ENCODE measurements around the gene CCDC6. TPM values are rescaled to one million over a fixed set of nuclear protein-coding genes. Genes with fewer than 3 reads are reported as not detected.

Gene CCDC6
- total RNA-seq, 4 donors from 2014 or later, result 78.5 to 101 (median 92.1) TPM

GRCh38 chr10:59807629-59808620 is 98.4 kb downstream of the CCDC6 start:
- Histone ChIP-seq H3K4me3 (no peak overlapping the region), H3K4me1 (no peaks in the 10 kb centered on the region), H3K36me3 (peaks cover 91% of the 10 kb centered on the region), H3K27me3 (no peaks in the 10 kb centered on the region), H3K27ac (no peak overlapping the region), H3K9me3 (no peaks in the 10 kb centered on the region)
- no peak for DNase-seq (ENCODE audit: low spot score in 2 of 2)
- TF ChIP-seq EP300 (IDR thresholded peaks at IDR 0.05), result no peak
- TF ChIP-seq POLR2A (IDR thresholded peaks at IDR 0.05), result no peak
- TF ChIP-seq POLR2AphosphoS5 (IDR thresholded peaks at IDR 0.05), result no peak
- TF ChIP-seq, protein P1, sequence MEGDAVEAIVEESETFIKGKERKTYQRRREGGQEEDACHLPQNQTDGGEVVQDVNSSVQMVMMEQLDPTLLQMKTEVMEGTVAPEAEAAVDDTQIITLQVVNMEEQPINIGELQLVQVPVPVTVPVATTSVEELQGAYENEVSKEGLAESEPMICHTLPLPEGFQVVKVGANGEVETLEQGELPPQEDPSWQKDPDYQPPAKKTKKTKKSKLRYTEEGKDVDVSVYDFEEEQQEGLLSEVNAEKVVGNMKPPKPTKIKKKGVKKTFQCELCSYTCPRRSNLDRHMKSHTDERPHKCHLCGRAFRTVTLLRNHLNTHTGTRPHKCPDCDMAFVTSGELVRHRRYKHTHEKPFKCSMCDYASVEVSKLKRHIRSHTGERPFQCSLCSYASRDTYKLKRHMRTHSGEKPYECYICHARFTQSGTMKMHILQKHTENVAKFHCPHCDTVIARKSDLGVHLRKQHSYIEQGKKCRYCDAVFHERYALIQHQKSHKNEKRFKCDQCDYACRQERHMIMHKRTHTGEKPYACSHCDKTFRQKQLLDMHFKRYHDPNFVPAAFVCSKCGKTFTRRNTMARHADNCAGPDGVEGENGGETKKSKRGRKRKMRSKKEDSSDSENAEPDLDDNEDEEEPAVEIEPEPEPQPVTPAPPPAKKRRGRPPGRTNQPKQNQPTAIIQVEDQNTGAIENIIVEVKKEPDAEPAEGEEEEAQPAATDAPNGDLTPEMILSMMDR (IDR thresholded peaks at IDR 0.05), result no peak
- 87% methylated on average over 9 of the region's 9 CpGs for WGBS

- 91% methylated on average over 6 of the region's 6 CpGs for WGBS
- Histone ChIP-seq H3K27ac (no peak overlapping the region), H3K27me3 (no peaks in the 10 kb centered on the region), H3K4me1 (no peaks in the 10 kb centered on the region), H3K9me3 (no peaks in the 10 kb centered on the region), H3K4me3 (no peak overlapping the region), H3K36me3 (peaks cover 79% of the 10 kb centered on the region)
- TF ChIP-seq EP300 (IDR thresholded peaks at IDR 0.05) (no peak), POLR2A (IDR thresholded peaks at IDR 0.05) (no peak), POLR2AphosphoS5 (IDR thresholded peaks at IDR 0.05) (no peak)
- TF ChIP-seq, protein P1 (IDR thresholded peaks at IDR 0.05), result no peak
- no peak for DNase-seq (ENCODE audit: low spot score in 2 of 2)
Measured at GRCh38 chr10:59805014-59805413, 101.3 kb downstream of the CCDC6 start.

GRCh38 chr10:59804220-59804619 is 102.1 kb downstream of the CCDC6 start:
- Histone ChIP-seq H3K9me3 (no peaks in the 10 kb centered on the region), H3K27ac (no peak overlapping the region), H3K4me1 (no peaks in the 10 kb centered on the region), H3K36me3 (peaks cover 79% of the 10 kb centered on the region), H3K27me3 (no peaks in the 10 kb centered on the region), H3K4me3 (no peak overlapping the region)
- no peak for TF ChIP-seq POLR2AphosphoS5 (IDR thresholded peaks at IDR 0.05)
- TF ChIP-seq EP300 (IDR thresholded peaks at IDR 0.05), result no peak
- TF ChIP-seq, protein P1 (IDR thresholded peaks at IDR 0.05), result no peak
- no peak for TF ChIP-seq POLR2A (IDR thresholded peaks at IDR 0.05)
- whole genome bisulfite sequencing, result 96% methylated on average over 4 of the region's 4 CpGs
- no peak for DNase-seq (ENCODE audit: low spot score in 2 of 2)

DNA sequence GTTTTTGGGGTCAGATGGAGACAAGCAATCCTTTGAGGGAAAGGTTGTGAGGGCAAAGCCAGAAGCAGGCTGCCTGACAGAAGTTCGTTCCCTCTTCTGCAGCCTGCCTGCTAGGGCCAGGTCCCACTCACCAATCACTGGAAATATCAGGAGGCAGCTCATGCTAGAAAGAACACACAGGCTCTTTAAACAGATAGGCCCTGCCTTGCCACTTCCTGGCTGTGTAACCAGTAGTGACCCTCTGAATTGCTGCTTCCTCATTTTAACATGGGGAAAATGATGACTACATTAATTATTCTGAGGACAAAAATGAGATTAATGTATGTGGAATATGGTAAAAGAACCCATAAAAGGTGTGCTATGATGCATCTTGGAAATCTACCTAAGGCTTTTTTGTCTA is 102.6 kb downstream of the CCDC6 start:
- DNase-seq (ENCODE audit: low spot score in 2 of 2), result no peak
- Histone ChIP-seq H3K4me1 (no peaks in the 10 kb centered on the region), H3K4me3 (no peak overlapping the region), H3K9me3 (no peaks in the 10 kb centered on the region), H3K27ac (no peak overlapping the region), H3K36me3 (peaks cover 81% of the 10 kb centered on the region), H3K27me3 (no peaks in the 10 kb centered on the region)
- TF ChIP-seq EP300 (IDR thresholded peaks at IDR 0.05) (no peak), POLR2AphosphoS5 (IDR thresholded peaks at IDR 0.05) (no peak), POLR2A (IDR thresholded peaks at IDR 0.05) (no peak)
- TF ChIP-seq, protein P1 (IDR thresholded peaks at IDR 0.05), result no peak
- WGBS, result 79% methylated on average over 1 of the region's 1 CpG

GRCh38 chr10:59801171-59801570 is 105.2 kb downstream of the CCDC6 start:
- 89% methylated on average over 2 of the region's 2 CpGs for WGBS
- H3K4me3 ChIP-seq, result no peak overlapping the region
- H3K4me1 ChIP-seq, result no peaks in the 10 kb centered on the region
- H3K9me3 ChIP-seq, result no peaks in the 10 kb centered on the region
- H3K27me3 ChIP-seq, result no peaks in the 10 kb centered on the region
- TF ChIP-seq EP300 (IDR thresholded peaks at IDR 0.05) (no peak), POLR2A (IDR thresholded peaks at IDR 0.05) (no peak), POLR2AphosphoS5 (IDR thresholded peaks at IDR 0.05) (no peak)
- TF ChIP-seq, protein P1 (IDR thresholded peaks at IDR 0.05), result no peak
- no peak for DNase-seq (ENCODE audit: low spot score in 2 of 2)
- H3K27ac ChIP-seq, result no peak overlapping the region
- H3K36me3 ChIP-seq, result peaks cover 72% of the 10 kb centered on the region

All from suprapubic skin (tissue), 4 donors.